AG04450 (cell line): Measurements from ENCODE around the gene HDAC10. TPM values are rescaled to one million over a fixed set of nuclear protein-coding genes. Genes with fewer than 3 reads are reported as not detected.
"Not testable (repeated sequence)": the region's sequence is repeated elsewhere in the genome, so short reads cannot be mapped to it uniquely, and the experiment has no call there.

Experiments used
- CTCF ChIA-PET: fragments of 300-600, 350-600 bp; formaldehyde crosslinking; extraction: SDS; loops from one replicate; lab custom pipeline; 2022; ENCODE audit warnings: antibody characterized with exemption, inconsistent platforms; lab: Charles Lee
- POLR2A ChIA-PET: fragments of 350-600 bp; formaldehyde crosslinking; extraction: SDS; loops from one replicate; lab custom pipeline; 2021; ENCODE audit warnings: antibody characterized with exemption, inconsistent platforms; lab: Yijun Ruan, JAX
- DNase-seq: peaks from one replicate; pipeline ENCODE4 v3.0.0-alpha.2; 2011; ENCODE audit warnings: low read depth, low spot score
- H3K27ac ChIP-seq: one replicate; pipeline ENCODE4 v1.5.1; 2012; ENCODE audit warnings: low read depth, low read length, control low read depth
- H3K27me3 ChIP-seq: one replicate; pipeline ENCODE4 v1.6.0; 2012; ENCODE audit warnings: low read length; ENCODE audit not compliant: control insufficient read depth, insufficient read depth
- H3K4me3 ChIP-seq: 2 replicates; pipeline ENCODE4 v1.5.1; 2011; ENCODE audit warnings: mild to moderate bottlenecking, low read depth, low read length, control low read depth
- H3K9me3 ChIP-seq: 2 replicates; pipeline ENCODE4 v1.5.1; 2012; ENCODE audit warnings: low read length; ENCODE audit not compliant: control insufficient read depth, insufficient read depth
- polyA plus RNA-seq: library from polyadenylated mRNA; depleted of rRNA; stranded (reverse); fragments of >200 nt; gene quantifications from 2 replicates; pipeline ENCODE4 v1.2.3, GENCODE V29; 2011
- TF ChIP-seq, protein P1 (sequence below): IDR thresholded peaks from 2 replicates; pipeline ENCODE4 v1.5.1; 2011; ENCODE audit warnings: low read depth, low read length, control low read depth, inconsistent platforms

Gene HDAC10
- polyA plus RNA-seq, 1 experiment, result 7.0 TPM

DNA sequence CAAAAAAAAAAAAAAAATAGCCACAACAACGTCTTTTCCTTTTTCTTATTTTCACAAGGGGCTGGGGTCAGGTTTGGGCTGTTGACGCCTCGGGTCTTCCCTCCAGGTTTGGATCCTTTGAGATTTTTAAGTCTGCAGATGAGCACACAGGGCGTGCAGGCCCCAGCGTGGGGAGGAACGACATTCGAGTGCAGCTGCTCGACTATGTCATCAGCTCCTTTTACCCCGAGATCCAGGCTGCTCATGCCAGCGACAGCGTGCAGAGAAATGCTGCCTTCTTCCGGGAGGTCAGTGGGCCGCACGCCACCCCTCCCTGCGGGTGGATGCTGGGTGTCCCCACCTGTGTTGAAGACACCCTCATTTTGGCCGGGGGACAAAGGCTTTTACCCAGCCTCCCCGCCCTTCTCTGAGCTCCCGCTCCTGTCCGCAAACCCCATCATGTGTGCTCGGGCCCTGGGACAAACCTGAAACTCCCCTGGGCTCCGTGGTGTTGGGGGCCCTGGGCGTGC lies 42.6 kb downstream of the HDAC10 start:
- CTCF ChIA-PET, result interaction anchor here (0.7 kb wide), 2 partner anchors 60 to 414 kb away, joined by 3 read pairs; no protein-coding TSS in a partner anchor
- DNase-seq, result no peak
- no peaks in the 10 kb centered on the region for H3K27me3 ChIP-seq
- POLR2A ChIA-PET, result no interaction called here
- H3K4me3 ChIP-seq, result no peak overlapping the region
- no peaks in the 10 kb centered on the region; the same call in 1 of the 2 replicates for H3K9me3 ChIP-seq
- TF ChIP-seq, protein P1, sequence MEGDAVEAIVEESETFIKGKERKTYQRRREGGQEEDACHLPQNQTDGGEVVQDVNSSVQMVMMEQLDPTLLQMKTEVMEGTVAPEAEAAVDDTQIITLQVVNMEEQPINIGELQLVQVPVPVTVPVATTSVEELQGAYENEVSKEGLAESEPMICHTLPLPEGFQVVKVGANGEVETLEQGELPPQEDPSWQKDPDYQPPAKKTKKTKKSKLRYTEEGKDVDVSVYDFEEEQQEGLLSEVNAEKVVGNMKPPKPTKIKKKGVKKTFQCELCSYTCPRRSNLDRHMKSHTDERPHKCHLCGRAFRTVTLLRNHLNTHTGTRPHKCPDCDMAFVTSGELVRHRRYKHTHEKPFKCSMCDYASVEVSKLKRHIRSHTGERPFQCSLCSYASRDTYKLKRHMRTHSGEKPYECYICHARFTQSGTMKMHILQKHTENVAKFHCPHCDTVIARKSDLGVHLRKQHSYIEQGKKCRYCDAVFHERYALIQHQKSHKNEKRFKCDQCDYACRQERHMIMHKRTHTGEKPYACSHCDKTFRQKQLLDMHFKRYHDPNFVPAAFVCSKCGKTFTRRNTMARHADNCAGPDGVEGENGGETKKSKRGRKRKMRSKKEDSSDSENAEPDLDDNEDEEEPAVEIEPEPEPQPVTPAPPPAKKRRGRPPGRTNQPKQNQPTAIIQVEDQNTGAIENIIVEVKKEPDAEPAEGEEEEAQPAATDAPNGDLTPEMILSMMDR, result no peak
- no peak overlapping the region for H3K27ac ChIP-seq

- TF ChIP-seq, protein P1, result no peak
- Histone ChIP-seq H3K27me3 (no peaks in the 10 kb centered on the region), H3K9me3 (no peaks in the 10 kb centered on the region; the same call in 1 of the 2 replicates), H3K4me3 (no peak overlapping the region), H3K27ac (no peak overlapping the region)
- POLR2A ChIA-PET, result interaction anchor here (0.7 kb wide), 1 partner anchor 256 kb away, joined by 3 read pairs; no protein-coding TSS in a partner anchor
- CTCF ChIA-PET, result no interaction called here
- DNase-seq, result no peak
Measured at GRCh38 chr22:50207383-50208140, 43.5 kb downstream of the HDAC10 start.

DNA sequence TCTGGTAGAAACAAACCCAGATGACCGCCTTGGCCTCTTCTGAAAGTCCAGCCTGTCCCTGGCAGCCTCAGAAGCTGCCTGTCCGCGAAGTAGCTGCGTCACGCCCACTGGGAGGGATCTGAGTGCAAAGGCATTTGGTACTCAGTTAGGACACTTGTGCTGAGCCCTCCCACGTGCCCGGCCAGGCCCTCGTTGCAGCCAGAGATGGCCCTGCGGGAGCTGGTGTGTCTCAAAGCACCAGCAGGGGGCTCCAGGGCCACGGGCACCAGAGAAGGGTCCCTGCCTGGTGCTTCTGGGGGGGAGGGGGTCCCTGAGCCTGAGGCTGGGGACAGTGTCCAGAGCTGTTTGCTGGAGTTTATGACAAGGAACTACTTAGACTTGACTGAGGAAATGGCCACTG lies 44.5 kb downstream of the HDAC10 start:
- TF ChIP-seq, protein P1, result peak; percentile 54
- ChIA-PET CTCF (no interaction called here), POLR2A (no interaction called here)
- Histone ChIP-seq H3K4me3 (no peak overlapping the region), H3K27ac (no peak overlapping the region), H3K9me3 (no peaks in the 10 kb centered on the region; the same call in 1 of the 2 replicates), H3K27me3 (no peaks in the 10 kb centered on the region)
- DNase-seq, result no peak

DNA sequence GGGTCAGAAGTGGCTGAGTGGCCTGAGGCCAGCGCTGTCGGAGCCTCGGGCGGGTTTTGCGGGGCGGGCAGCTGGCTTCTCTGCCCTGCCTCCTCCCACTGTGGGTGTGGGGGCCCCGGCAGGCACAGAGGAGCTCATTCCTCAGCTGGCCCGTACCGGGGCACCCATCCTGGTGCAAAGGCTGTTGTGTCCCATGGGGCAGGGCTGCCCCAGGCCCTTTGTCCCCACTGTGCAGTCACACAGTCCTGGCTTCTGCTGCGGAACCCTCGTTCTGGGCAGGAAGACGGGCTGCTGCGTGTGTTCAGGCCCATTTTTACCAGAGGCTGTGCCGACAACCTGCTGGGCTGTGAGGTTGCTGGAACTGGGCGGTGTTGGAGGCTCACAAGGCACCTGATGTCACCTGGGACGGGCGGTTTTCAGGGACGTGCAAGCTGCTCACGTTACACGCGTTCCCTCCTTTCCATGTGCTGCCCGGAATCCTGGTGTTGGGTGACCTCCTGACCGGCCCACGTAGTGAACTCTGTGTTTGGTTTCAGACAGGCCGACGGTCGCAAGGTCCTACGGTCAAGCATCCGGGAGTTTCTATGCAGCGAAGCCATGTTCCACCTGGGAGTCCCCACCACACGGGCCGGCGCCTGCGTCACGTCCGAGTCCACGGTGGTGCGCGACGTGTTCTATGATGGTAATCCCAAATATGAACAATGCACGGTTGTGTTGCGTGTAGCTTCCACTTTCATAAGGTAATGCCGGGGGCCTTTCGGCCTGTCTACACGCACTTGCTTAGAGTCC lies 45.1 kb downstream of the HDAC10 start:
- H3K27ac ChIP-seq, result no peak overlapping the region
- ChIA-PET POLR2A (interaction anchor here (0.6 kb wide), 1 partner anchor 222 kb away, joined by 3 read pairs; no protein-coding TSS in a partner anchor), CTCF (no interaction called here)
- TF ChIP-seq, protein P1, result no peak
- no peak for DNase-seq
- H3K27me3 ChIP-seq, result no peaks in the 10 kb centered on the region
- H3K9me3 ChIP-seq, result no peaks in the 10 kb centered on the region; the same call in 1 of the 2 replicates
- H3K4me3 ChIP-seq, result no peak overlapping the region

- H3K4me3 ChIP-seq, H3K9me3 ChIP-seq, POLR2A ChIA-PET, H3K27me3 ChIP-seq, H3K27ac ChIP-seq, CTCF ChIA-PET, DNase-seq: not testable (repeated sequence)
Measured at GRCh38 chr22:50204998-50205397, 46.1 kb downstream of the HDAC10 start.
